GM21825 (cell line): Measurements from ENCODE around the gene CYP2A6.
"Not testable (repeated sequence)": the region's sequence is repeated elsewhere in the genome, so short reads cannot be mapped to it uniquely, and the experiment has no call there.

Experiments
- ATAC-seq: cut with Tn5 transposase; IDR thresholded peaks from one replicate; pipeline ENCODE4 v1.9.1; 2021; ENCODE audit warnings: mild to moderate bottlenecking, moderate library complexity; ENCODE audit not compliant: unreplicated experiment

CYP2A6 gene

DNA sequence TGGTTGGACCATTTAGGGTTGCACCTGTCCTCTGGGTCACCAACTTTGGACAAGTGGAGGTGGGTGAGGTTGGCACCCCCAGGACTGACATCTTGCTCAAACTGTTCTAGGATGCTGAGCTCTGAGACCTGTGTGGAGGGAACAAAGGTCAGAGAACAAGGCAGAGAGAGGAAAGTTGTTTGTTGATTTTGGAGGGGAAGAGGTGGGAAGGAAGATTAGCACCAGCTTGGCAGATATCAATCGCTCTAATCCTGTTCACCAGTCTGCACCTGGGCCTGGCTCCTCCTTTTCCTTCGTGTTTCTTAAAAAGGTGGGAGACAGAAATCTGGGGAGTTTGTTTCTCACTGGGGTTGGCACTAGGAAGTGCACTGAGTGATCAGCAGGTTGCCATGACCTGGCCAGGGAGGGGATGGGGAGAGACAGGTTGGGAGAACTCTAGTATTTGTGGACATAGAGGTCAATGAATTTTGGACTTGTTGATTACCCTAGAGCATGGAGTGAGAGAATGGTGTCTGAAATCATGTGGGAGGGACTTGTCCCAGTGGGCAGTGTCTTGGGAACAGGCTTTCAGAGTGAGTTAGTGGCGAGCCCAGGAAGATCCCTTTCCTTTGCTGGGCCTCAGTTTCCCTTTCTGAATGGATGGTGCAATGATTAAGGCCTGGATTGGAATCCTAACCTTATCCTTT lies 2.4 kb upstream of the CYP2A6 start:
- ATAC-seq, result not testable (repeated sequence)

DNA sequence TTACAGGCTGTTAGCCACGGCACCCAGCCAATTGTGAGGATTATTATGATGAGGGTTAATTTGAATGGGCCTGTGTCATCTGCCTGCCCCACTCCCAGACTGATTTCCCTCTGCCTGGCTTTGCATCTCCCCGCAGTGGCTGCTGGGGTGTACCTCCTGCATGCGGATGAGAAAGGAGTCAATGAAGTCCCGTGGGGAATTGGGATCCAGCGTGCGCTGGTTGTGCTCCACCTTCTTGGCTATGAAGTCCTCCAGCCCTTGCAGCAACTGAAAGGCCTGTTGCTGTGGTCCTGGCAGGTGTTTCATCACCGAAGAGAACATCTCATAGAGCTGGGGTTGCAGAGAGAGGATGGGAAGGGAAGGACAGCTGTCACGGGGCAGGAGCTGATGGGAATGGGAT lies 3.5 kb downstream of the CYP2A6 start:
- not testable (repeated sequence) for ATAC-seq

DNA sequence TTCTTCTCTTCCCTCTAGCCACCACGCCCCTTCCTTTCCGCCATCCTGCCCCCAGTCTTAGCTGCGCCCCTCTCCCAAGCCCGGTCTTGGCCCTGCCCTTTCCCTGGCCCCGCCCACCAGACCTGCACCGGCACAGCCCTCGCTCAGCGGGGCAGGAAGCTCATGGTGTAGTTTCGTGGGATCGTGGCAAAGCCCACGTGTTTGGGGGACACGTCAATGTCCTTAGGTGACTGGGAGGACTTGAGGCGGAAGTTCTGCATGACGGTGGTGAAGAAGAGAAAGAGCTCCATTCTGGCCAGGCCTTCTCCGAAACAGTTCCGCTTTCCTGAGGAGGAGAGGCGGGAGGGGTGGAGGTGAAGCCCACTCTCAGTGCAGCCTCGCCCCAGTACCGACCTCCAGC lies 6.6 kb downstream of the CYP2A6 start:
- ATAC-seq, result not testable (repeated sequence)

DNA sequence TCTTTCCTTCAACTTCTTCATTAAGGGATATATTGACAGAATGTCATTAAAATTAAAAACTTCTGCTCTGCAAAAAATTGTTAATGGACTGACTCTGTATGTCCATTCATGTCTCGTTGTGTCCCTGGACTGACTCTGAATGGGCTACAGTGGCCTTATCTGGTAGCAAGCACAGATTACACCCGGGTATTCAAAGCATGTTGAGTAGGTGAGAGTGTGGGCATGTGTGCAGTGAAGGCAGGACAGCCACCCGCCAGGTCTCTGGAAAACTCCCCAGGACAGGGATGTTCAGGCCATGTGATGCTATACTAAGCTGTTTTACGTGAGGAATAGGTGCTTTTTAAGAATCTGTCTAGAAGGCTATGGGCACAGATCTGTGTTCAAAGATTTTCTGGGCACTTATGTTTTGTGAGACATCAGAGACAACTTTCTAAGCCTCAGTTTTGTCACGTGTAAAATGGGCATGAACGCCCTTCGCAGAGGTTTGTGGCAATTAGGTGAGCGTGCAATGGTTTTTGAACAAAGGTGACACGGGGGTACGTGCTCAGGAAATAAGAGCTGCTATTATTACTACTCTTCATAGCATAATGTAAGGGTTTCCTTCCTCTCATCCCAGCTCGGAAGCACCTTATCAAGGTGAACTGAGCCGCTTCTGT lies 7.1 kb downstream of the CYP2A6 start:
- not testable (repeated sequence) for ATAC-seq

DNA sequence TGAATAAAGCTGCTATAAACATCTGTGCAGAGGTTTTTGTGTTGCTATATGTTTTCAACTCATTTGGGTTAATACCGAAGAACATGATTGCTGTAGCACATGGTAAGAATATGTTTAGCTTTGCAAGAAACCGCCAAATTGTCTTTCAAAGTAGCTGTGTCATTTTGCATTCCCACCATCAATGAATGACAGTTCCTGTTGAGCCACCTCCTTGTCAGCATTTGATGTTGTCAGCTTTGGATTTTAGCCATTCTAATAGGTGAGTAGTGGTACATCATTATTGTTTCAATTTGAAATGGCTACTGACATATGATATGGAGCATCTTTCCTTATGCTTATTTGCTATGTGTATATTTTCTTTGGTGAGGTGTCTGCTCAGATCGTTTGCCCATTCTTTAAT lies 8.2 kb downstream of the CYP2A6 start:
- ATAC-seq, result not testable (repeated sequence)

DNA sequence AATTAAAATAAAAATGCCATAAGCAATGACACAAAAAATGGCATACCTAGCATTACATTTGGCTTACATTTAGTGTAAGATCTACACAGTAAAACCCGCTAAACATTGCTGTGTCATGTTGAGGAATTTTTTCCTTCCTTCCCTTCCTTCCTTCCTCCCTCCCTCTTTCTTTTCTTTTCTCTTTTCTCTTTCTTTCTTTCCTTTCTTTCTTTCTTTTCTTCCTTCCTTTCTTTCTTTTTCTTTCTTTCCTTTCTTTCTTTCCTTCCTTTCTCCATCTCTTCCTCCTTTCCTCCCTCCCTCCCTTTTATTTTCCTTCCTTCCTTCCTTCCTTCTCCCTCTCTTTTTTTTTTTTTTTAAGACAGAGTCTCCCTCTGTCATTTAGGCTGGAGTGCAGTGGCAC lies 11.8 kb downstream of the CYP2A6 start:
- ATAC-seq, result not testable (repeated sequence)

DNA sequence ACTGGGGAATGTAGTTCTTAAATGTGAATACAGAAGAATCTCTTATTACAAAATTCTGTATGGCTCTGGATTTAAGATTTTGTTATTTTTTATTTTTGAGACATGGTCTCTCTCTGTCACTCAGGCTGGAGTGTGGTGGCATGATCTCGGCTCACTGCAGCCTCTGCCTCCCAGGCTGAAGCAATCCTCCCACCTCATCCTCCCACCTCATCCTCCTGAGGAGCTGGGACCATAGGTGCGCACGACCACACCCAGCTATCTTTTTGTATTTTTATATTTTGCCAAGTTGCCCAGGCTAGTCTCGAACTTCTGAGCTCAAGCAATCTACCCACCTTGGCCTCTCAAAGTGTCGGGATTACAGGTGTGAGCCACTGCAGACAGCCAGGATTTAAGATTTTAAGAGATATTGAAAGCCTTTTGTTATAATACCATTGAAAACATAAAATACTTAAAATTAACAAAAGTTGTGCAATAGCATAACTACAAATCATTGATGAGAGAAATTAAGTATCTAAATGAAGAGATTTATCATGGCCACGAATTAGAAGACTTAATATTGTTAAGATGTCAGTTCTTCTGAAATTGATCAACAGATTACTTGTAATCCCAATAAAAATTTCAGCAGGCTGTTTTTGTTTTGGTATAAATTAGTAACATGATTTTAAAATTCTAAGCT lies 13.4 kb downstream of the CYP2A6 start:
- no peak for ATAC-seq

DNA sequence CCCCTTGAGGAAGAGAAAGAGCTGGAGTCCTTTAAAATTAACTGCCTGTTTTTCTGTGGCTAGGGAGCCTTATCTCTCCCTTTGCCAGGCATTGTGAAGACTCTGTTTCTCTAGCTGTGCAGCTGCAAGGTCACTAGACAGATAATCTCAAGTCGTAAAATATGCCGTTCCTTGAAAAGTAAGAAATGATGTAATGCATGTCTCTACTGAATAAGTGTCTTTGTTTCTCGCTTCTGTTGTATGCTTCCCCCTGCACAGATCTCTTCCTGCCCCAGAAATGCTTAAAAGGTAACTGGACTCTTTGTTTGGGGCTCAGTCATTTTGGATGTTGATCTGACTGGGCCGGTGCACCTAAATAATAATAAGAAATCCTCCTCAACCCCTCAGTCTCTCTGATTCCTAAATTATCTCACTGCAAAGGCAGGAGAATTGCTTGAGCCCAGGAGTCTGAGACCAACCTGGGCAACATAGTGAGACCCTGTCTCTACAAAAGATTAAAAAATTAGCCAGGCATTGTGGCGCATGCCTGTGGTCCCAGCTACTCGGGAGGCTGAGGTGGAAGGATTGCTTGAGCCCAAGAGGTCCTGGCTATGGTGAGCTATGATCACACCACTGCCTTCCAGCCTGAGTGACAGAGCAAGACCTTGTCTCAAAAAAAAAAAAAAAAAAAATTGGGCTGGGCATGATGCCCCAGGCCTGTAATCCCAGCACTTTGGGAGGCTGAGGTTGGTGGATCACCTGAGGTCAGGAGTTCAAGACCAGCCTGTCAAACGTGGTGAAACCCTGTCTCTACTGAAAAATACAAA lies 16.3 kb downstream of the CYP2A6 start:
- ATAC-seq, result not testable (repeated sequence)

DNA sequence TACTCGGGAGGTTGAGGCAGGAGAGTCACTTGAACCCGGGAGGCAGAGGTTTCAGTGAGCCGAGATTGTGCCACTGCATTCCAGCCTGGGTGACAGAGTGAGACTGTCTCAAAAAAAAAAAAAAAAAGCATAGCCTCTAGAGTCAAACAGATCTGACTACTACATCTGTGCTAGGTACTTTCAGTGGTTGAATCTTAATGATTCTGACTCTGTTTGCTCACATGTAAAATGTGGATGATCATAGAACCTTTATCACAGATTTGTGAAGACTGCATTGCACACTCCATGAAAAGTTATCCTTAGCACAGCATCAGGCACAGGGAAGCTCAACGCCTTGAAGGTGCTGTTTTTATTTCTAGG lies 17.8 kb downstream of the CYP2A6 start:
- not testable (repeated sequence) for ATAC-seq

DNA sequence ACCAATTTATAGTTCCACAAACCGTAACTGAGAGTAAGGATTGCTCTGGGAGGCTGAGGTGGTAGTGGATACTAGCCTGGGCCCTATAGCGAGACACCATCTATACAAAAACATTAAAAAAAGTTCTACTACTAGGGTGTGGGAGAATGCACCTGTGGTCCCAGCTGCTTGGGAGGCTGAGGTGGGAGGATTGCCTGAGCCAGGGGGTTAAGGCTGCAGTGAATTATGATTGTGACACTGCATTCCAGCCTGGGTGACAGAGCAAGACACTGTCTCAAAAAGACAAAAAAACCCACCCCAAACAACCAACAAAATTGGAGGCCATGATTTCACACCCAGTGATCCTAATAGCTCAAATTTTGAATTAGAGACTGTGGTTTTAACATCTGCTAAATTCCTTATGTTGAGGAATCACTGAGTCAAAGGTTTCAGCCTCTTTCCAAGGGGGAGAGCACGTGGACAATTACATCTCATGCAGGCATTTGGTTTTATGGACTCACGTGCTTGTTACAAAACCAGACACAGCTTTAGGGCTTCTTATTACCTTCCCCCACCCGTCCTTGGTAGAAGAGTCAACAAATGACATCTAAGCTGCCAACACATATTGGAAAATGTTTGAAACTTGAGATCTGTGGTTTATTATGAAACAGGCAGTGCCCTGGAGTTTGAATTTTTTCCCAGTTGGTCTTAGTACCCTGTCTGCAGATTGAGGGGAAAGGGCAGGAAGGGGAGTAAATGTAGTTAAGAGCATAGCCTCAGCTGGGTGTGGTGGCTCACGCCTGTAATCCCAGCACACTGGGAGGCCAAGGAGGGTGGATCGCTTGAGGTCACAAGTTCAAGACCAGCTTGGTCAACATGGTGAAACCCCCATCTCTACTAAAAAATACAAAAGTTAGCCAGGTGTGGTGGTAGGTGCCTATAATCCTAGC lies 18.5 kb downstream of the CYP2A6 start:
- no peak for ATAC-seq

DNA sequence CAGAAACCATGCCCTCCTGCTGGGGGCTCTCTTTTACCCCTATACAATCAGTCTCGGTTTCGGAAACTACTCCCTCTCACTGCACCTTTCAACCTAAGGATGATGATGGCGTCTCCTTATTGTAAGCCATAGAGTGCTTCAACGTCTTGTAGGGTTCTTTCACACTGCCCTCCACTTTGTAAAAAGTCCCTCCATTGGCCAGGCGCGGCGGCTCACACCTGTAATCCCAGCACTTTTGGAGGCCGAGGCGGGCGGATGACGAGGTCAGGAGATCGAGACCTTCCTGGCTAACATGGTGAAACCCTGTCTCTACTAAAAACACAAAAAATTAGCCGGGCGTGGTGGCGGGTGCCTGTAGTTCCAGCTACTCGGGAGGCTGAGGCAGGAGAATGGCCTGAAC lies 19.5 kb downstream of the CYP2A6 start:
- not testable (repeated sequence) for ATAC-seq

DNA sequence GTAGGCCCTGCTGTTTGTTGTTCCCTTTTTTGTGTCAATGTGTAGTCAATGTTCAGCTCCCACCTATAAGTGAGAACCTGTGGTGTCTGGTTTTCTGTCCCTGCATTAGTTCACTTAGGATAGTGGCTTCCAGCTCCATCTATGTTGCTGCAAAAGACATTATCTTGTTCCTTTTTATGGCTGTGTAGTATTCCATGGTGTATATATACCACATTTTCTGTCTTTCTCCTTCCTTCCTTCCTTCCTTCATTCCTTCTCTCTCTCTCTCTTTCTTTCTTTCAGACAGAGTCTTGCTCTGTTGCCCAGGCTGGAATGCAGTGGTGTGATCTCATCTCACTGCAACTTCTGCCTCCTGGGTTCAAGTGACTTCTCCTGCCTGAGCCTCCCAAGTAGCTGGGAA lies 21.0 kb downstream of the CYP2A6 start:
- no peak for ATAC-seq

DNA sequence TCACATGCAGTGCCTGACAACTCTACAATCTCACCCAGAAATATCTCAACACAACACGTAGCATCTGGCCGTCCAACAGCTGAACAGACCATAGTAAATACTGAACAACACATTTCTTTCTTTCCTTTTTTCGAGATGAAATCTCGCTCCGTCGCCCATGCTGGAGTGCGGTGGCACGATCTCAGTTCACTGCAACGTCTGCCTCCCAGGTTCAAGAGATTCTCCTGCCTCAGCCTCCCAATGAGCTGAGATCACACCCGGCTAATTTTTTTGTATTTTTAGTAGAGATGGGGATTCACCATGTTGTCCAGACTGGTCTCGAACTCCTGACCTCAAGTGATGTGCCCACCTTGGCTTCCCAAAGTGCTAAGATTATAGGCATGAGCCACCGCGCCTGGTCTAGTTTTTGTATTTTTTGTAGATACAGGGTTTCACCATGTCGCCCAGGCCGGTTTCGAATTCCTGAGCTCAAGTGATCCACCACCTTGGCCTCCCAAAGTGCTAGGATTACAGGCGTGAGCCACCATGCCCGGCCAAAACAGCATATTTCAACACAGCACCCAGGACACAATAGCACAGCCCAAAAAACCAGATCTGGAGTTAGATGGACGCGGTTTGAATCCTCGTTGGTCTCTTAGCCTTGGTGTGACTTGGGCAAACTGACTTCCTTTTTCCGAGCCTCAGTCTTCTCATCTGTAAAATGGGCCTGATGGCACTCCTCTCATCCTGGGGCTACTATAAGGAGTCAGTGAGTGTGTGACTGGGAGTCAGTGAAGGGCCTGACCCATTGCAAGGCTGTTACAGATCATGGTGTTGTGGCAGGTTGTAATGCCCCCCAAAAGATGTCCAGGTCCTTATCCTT lies 22.6 kb downstream of the CYP2A6 start:
- ATAC-seq, result no peak

DNA sequence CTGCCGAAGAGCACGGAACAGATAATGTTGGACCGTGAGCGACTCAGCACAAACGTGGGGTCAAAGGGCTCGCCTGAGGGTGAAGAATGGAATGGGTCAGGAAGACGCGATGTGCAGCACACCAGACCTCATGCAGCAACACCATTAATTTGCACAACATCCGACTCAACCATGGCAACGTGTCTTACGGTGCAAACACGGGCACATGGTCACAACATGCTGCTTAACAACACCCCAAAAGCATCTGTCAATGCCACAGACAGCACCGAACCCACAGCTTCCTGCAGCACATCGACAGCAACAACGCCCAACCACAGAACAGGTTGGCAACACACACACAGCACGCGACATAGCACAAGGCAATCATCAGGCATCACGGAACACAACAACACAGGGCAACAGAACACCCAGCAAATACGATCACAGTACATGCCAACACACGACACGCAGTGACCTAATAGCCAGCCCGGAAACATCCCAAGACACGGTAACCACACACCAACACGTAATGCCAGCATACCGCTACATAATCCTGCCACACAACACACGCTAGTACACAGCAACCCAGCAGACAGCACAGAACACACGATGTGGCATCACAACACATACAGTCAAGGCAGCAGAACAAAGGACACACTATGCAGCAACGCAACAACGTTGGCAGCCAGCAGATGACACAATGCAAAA lies 23.4 kb downstream of the CYP2A6 start:
- ATAC-seq, result not testable (repeated sequence)

DNA sequence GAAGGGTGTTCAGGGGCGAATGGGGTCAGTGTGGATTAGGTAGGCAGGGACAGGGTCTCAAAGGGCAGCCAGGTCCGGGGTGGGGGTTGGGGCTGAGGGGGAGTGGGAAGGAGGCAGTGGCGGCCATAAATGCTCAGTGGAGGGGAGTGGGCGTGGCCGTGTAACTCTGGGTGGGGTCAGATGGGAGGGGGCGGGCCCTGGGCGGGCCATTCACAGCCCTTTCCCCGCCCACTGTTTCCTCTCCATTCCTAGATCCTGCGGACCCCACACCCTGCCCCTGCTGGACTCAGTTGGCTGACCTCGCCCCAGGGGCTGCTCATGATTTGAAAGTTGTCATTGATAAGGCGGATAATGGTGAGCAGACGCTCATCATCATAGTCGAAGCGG lies 23.9 kb downstream of the CYP2A6 start:
- not testable (repeated sequence) for ATAC-seq

DNA sequence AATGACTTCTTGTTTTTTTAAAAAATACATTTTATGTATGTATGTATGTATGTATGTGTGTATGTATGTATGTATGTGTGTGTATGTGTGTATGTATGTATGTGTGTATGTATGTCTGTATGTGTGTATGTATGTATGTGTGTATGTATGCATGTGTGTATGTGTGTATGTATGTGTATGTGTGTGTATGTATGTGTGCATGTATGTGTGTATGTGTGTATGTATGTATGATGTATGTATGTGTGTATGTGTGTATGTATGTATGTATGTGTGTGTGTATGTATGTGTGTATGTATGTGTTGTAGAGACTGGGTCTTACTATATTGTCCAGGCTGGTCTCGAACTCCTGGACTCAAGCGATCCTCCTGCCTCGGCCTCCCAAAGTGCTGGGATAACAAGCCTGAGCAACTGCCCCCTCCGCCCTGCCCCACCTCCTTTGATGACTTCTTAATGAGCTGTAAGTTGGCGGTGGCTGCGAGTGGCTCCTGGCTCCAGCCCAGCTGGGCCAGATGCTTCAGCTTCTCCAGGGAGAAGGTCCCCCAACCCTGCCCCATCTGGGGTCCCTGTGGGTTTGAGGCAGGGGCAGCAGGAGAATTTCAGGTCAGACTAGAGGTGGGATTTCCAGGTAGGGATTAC lies 24.7 kb downstream of the CYP2A6 start:
- not testable (repeated sequence) for ATAC-seq

DNA sequence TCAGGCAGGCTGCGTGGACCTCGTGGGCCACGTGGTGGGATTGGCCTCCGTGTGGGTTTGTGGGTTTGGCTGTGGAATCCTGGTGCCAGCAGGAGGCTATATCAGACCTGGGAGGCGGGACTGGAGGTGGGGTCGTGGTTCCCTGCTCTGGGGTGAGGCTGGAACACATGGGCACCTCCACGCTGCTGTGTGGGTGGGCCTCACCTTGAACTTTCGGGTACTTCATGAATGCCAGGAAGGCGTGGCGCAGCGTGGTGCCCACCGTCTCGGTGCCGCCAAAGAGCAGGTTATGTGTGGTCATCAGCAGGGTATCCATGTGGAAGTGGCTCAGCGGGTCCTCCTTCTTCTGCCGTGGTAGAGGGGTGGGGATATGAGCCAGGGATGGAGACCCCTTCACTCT lies 25.3 kb downstream of the CYP2A6 start:
- not testable (repeated sequence) for ATAC-seq
